ENCODE results near the gene ST3GAL3. TPM values are rescaled to one million over a fixed set of nuclear protein-coding genes. Genes with fewer than 3 reads are reported as not detected.

Gene ST3GAL3
- total and polyA plus RNA-seq, 2 of the 13 experiments (the other 11 are each of a cell fraction or from before 2014, with no cell fraction given): 5.1 to 8.1 TPM

DNA sequence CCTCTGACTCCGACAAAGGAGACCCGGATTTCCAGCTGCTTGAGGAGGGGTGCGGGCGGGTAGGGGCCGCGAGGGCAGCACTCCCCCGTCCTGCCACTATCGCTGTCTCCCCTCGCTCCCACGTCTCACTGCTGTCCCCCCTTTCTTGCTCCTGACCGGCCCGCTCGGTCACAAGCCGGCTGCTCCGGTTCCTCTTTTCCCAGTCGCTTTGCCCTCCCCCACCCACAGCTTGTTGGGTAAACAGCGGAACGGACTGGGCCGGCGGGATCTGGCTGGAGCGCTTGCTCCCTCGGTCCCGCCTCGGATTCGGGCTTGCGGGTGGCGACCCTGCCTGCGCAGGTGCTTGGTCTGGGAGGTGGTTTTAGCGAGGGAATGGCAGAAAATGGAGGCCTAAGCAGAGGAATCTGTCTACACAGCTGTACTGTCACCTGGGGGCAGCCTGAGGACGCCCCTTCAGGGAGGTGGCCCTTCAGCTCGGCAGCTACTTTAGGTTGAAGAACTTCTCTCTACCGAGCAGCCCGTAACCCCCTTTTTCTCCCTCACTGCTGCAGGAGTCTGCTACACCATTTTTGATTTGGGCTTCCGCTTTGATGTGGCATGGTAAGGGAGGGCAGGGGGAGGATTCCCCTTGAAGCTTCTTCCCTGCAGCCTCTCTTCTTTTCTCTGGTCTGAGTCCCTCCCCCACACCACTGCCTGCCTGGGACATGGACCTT lies 268.1 kb downstream of the ST3GAL3 start (continued):
- TF ChIP-seq, protein P1, sequence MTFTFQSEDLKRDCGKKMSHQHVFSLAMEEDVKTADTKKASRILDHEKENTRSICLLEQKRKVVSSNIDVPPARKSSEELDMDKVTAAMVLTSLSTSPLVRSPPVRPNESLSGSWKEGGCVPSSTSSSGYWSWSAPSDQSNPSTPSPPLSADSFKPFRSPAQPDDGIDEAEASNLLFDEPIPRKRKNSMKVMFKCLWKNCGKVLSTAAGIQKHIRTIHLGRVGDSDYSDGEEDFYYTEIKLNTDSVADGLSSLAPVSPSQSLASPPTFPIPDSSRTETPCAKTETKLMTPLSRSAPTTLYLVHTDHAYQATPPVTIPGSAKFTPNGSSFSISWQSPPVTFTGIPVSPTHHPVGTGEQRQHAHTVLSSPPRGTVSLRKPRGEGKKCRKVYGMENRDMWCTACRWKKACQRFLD (CRISPR knock-in tag; IDR thresholded peaks at IDR 0.05; ENCODE audit: borderline replicate concordance): no peak; the same call in 1 of the 2 replicates
- TF ChIP-seq ISL2 (CRISPR knock-in tag; IDR thresholded peaks at IDR 0.05) (no peak), ASH2L (IDR thresholded peaks at IDR 0.05; ENCODE audit: insufficient read length, low read depth, low read length) (no peak), SOX6 (IDR thresholded peaks at IDR 0.05) (no peak), SOX6 (CRISPR knock-in tag; IDR thresholded peaks at IDR 0.05) (no peak), FOXP1 (IDR thresholded peaks at IDR 0.05) (no peak), FOXP1 (CRISPR knock-in tag; IDR thresholded peaks at IDR 0.05) (0 out of 2 replicates have a peak, but pooled peaks have one; percentile 11), SMYD3 (CRISPR knock-in tag; IDR thresholded peaks at IDR 0.05) (no peak), SALL1 (CRISPR knock-in tag; IDR thresholded peaks at IDR 0.05) (no peak), ZFP82 (CRISPR knock-in tag; IDR thresholded peaks at IDR 0.05; ENCODE audit: borderline replicate concordance) (peak; percentile 45; the same call in 1 of the 2 replicates), ZNF660 (CRISPR knock-in tag; IDR thresholded peaks at IDR 0.05; ENCODE audit: borderline replicate concordance, low read depth) (no peak), POLR2G (IDR thresholded peaks at IDR 0.05; ENCODE audit: low read depth, low read length) (peak; percentile 34; the same call in 1 of the 2 replicates), ZMAT3 (CRISPR knock-in tag; conservative IDR thresholded peaks at IDR 0.05) (0 out of 2 replicates have a peak, but pooled peaks have one; percentile 10), FOSL2 (CRISPR knock-in tag; IDR thresholded peaks at IDR 0.05) (no peak), HES4 (CRISPR knock-in tag; IDR thresholded peaks at IDR 0.05; ENCODE audit: borderline replicate concordance) (0 out of 2 replicates have a peak, but pooled peaks have one; percentile 18), CCAR2 (optimal IDR thresholded peaks at IDR 0.05; ENCODE audit: low read depth, low read length) (no peak), NFYB (CRISPR knock-in tag; IDR thresholded peaks at IDR 0.05) (no peak)
- TF ChIP-seq, protein P2, sequence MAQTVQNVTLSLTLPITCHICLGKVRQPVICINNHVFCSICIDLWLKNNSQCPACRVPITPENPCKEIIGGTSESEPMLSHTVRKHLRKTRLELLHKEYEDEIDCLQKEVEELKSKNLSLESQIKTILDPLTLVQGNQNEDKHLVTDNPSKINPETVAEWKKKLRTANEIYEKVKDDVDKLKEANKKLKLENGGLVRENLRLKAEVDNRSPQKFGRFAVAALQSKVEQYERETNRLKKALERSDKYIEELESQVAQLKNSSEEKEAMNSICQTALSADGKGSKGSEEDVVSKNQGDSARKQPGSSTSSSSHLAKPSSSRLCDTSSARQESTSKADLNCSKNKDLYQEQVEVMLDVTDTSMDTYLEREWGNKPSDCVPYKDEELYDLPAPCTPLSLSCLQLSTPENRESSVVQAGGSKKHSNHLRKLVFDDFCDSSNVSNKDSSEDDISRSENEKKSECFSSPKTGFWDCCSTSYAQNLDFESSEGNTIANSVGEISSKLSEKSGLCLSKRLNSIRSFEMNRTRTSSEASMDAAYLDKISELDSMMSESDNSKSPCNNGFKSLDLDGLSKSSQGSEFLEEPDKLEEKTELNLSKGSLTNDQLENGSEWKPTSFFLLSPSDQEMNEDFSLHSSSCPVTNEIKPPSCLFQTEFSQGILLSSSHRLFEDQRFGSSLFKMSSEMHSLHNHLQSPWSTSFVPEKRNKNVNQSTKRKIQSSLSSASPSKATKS (CRISPR knock-in tag; IDR thresholded peaks at IDR 0.05): no peak
- TF ChIP-seq, protein P3, sequence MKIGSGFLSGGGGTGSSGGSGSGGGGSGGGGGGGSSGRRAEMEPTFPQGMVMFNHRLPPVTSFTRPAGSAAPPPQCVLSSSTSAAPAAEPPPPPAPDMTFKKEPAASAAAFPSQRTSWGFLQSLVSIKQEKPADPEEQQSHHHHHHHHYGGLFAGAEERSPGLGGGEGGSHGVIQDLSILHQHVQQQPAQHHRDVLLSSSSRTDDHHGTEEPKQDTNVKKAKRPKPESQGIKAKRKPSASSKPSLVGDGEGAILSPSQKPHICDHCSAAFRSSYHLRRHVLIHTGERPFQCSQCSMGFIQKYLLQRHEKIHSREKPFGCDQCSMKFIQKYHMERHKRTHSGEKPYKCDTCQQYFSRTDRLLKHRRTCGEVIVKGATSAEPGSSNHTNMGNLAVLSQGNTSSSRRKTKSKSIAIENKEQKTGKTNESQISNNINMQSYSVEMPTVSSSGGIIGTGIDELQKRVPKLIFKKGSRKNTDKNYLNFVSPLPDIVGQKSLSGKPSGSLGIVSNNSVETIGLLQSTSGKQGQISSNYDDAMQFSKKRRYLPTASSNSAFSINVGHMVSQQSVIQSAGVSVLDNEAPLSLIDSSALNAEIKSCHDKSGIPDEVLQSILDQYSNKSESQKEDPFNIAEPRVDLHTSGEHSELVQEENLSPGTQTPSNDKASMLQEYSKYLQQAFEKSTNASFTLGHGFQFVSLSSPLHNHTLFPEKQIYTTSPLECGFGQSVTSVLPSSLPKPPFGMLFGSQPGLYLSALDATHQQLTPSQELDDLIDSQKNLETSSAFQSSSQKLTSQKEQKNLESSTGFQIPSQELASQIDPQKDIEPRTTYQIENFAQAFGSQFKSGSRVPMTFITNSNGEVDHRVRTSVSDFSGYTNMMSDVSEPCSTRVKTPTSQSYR (CRISPR knock-in tag; IDR thresholded peaks at IDR 0.05; ENCODE audit: borderline replicate concordance): peak; percentile 52; the same call in 1 of the 2 replicates
- TF ChIP-seq, protein P4, sequence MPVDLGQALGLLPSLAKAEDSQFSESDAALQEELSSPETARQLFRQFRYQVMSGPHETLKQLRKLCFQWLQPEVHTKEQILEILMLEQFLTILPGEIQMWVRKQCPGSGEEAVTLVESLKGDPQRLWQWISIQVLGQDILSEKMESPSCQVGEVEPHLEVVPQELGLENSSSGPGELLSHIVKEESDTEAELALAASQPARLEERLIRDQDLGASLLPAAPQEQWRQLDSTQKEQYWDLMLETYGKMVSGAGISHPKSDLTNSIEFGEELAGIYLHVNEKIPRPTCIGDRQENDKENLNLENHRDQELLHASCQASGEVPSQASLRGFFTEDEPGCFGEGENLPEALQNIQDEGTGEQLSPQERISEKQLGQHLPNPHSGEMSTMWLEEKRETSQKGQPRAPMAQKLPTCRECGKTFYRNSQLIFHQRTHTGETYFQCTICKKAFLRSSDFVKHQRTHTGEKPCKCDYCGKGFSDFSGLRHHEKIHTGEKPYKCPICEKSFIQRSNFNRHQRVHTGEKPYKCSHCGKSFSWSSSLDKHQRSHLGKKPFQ (CRISPR knock-in tag; IDR thresholded peaks at IDR 0.05; ENCODE audit: insufficient replicate concordance): peak; percentile 11
- TF ChIP-seq, protein P5, sequence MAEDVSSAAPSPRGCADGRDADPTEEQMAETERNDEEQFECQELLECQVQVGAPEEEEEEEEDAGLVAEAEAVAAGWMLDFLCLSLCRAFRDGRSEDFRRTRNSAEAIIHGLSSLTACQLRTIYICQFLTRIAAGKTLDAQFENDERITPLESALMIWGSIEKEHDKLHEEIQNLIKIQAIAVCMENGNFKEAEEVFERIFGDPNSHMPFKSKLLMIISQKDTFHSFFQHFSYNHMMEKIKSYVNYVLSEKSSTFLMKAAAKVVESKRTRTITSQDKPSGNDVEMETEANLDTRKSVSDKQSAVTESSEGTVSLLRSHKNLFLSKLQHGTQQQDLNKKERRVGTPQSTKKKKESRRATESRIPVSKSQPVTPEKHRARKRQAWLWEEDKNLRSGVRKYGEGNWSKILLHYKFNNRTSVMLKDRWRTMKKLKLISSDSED (CRISPR knock-in tag; IDR thresholded peaks at IDR 0.05): no peak

Data from HepG2 (cell line).